T-cell (primary cell): ENCODE data around the gene ILKAP. TPM values are rescaled to one million over a fixed set of nuclear protein-coding genes. Genes with fewer than 3 reads are reported as not detected.

ENCODE experiments used
- ATAC-seq, 4 experiments: fragments of 200-7000 bp in 3 of 4; fragments of 150-1000 bp in 1 of 4; cut with Tn5 transposase; replicated peaks in 1 of 4; 1 replicate in 3 of 4; 2 replicates in 1 of 4; pipeline ENCODE4 v1.10.0; 2021; ENCODE audit warnings: moderate library complexity in 3 of 4, mild to moderate bottlenecking in 2 of 4, moderate number of reproducible peaks in 1 of 4
- CTCF ChIA-PET, 2 donors: fragments of 300-600 bp; sonication (Branson Sonifier 250); formaldehyde crosslinking; loops; one replicate each; lab custom pipeline; 2022; ENCODE audit warnings: antibody characterized with exemption in 2 of 2; lab: Charles Lee
- POLR2A ChIA-PET, 2 donors: fragments of 300-600 bp; sonication (Branson Sonifier 250); formaldehyde crosslinking; loops; one replicate each; lab custom pipeline; 2022; ENCODE audit warnings: antibody characterized with exemption in 2 of 2; lab: Charles Lee
- DNase-seq, 35 experiments: peaks; one replicate each; pipeline versions ENCODE4 v3.0.0 to v3.0.0-alpha.2; 2013 to 2023
- H3K27ac ChIP-seq: one replicate; pipeline ENCODE4 v1.5.1; 2013; ENCODE audit warnings: low read length
- H3K27me3 ChIP-seq, 2 experiments: replicated peaks in 1 of 2; 1 replicate in 1 of 2; 2 replicates in 1 of 2; pipeline versions ENCODE4 v1.6.1 to v1.7.0; 2013; ENCODE audit warnings: low read length in 1 of 2, mixed read lengths in 1 of 2; ENCODE audit not compliant: control insufficient read depth in 2 of 2, insufficient read depth in 2 of 2; ENCODE audit errors: extremely low read depth in 1 of 2
- H3K36me3 ChIP-seq, 2 donors: 1 replicate in 1 of 2; 2 replicates in 1 of 2; pipeline versions ENCODE4 v1.6.1 to v1.7.0; 2013; ENCODE audit warnings: low read length in 1 of 2; ENCODE audit not compliant: control insufficient read depth in 2 of 2, insufficient read depth in 1 of 2; ENCODE audit errors: extremely low read depth in 1 of 2
- H3K4me1 ChIP-seq, 2 experiments: 1 replicate in 1 of 2; 2 replicates in 1 of 2; pipeline versions ENCODE4 v1.6.1 to v1.7.0; 2013; ENCODE audit warnings: low read length in 2 of 2, mixed read lengths in 1 of 2; ENCODE audit not compliant: insufficient read depth in 2 of 2, control insufficient read depth in 1 of 2; ENCODE audit errors: extremely low read depth in 1 of 2
- H3K4me3 ChIP-seq, 2 donors: 1 replicate in 1 of 2; 2 replicates in 1 of 2; pipeline versions ENCODE4 v1.5.1 to v1.7.0; 2013; ENCODE audit warnings: mild to moderate bottlenecking in 2 of 2, low read length in 1 of 2, moderate library complexity in 1 of 2; ENCODE audit not compliant: control insufficient read depth in 1 of 2; ENCODE audit errors: extremely low read depth in 1 of 2
- H3K9me3 ChIP-seq: 2 replicates; pipeline ENCODE4 v1.7.0; 2013
- H3K27ac Mint-ChIP-seq, 2 donors: one replicate each; pipeline ENCODE4 v1.8.0; 2020 to 2021; ENCODE audit warnings: mild to moderate bottlenecking in 2 of 2, mixed read lengths in 2 of 2
- H3K27me3 Mint-ChIP-seq, 2 donors: one replicate each; pipeline ENCODE4 v1.8.0; 2021 to 2022; ENCODE audit warnings: mixed read lengths in 2 of 2
- H3K36me3 Mint-ChIP-seq: one replicate; pipeline ENCODE4 v1.8.0; 2021; ENCODE audit warnings: mixed read lengths
- H3K4me1 Mint-ChIP-seq, 3 donors: one replicate each; pipeline ENCODE4 v1.8.0; 2020 to 2022; ENCODE audit warnings: mixed read lengths in 3 of 3, mild to moderate bottlenecking in 1 of 3
- H3K4me3 Mint-ChIP-seq, 3 donors: one replicate each; pipeline ENCODE4 v1.8.0; 2020 to 2022; ENCODE audit warnings: mild to moderate bottlenecking in 3 of 3, mixed read lengths in 3 of 3, moderate library complexity in 3 of 3
- H3K9me3 Mint-ChIP-seq, 3 donors: one replicate each; pipeline ENCODE4 v1.8.0; 2020 to 2022; ENCODE audit warnings: mixed read lengths in 3 of 3
- WGBS: methylation state at CpG from one replicate; pipeline ENCODE4 v1.1.5; 2013; ENCODE audit warnings: missing lambda C conversion rate; ENCODE audit not compliant: insufficient coverage; 5-methylcytosine and 5-hydroxymethylcytosine counted together
- total RNA-seq, 35 experiments: library from RNA in 6 of 35; stranded (reverse) in 6 of 35; fragments of 120-200 nt in 1 of 35; gene quantifications; one replicate each; pipeline versions ENCODE4 v1.2.1 to v1.2.4 and lab custom pipeline; 2013 to 2026

Gene ILKAP
- total RNA-seq, 5 donors from 2014 or later (not counting 1 experiment from before 2014, with no cell fraction given) = 72.8 to 120 (median 76.3) TPM

DNA sequence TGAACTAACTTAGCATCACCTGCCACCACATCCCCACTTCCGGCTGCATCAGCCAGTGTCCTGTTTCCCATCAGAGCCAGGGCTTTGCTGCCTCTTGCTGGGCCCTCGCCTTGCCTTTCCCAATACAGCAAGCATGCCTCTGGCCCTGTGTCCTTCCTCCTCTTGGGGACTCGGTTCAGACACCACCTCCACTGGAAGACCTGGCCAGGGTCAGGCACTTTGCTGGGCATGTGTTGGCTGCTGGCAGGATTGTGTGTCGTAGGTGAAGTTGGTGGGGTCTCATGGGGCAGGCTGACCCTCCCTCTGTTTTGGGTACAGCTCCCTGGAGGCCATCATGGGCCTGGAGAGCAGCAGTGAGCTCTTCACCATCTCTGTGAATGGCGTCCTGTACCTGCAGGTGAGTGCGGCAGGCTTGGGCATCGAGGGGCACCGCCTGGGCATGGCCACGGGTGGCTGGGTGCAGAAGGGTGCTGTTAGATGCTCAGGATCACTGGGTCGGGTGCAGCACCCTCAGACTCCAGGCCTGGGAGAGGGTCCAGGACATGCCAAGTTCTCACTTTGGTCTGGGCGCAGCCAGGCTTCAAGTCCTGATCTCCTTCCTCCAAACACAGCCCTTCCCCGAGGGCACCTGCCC is 38.1 kb downstream of the ILKAP start:
- Mint-ChIP-seq H3K36me3 (peaks cover 18% of the 10 kb centered on the region), H3K9me3 (no peaks in the 10 kb centered on the region), H3K27ac (no peak overlapping the region), H3K27me3 (peaks cover 7 to 28% of the 10 kb centered on the region in 2 donors), H3K4me3 (peak overlapping the region in 1 of 3 donors; percentile 51), H3K4me1 (peaks cover 6 to 8% (median 7%) of the 10 kb centered on the region in 3 donors)
- no peak for ATAC-seq
- Histone ChIP-seq H3K27ac (no peak overlapping the region), H3K9me3 (no peaks in the 10 kb centered on the region), H3K4me3 (no peak overlapping the region), H3K4me1 (peaks cover 0 to under 1% of the 10 kb centered on the region in 2 experiments), H3K36me3 (peaks cover 7 to 21% of the 10 kb centered on the region in 2 donors), H3K27me3 (peaks cover 0 to 43% of the 10 kb centered on the region in 2 experiments)
- WGBS = 90% methylated on average over 9 of the region's 12 CpGs
- no peak for DNase-seq
- ChIA-PET POLR2A (no interaction called here), CTCF (no interaction called here)

DNA sequence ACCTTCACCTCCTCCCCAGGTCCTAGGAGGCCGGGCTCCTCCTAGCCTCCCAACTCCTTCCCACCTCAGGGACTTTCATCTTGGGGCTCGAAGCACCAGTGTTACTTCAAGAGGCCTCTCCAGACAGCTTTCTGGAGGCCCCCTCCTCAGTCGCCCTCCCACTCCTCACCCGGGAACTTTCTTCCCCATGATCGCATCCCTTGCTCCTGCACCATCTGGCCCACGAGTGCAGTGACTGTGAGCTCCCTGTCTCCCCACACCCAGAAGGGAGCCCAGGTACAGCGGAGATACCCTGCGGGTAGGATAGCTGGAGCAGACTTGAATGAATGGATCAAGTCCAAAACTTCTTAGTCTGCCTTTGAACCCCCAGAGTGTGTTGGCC is 38.6 kb downstream of the ILKAP start:
- Histone ChIP-seq H3K36me3 (peaks cover 7 to 16% of the 10 kb centered on the region in 2 donors), H3K4me3 (no peak overlapping the region), H3K27ac (no peak overlapping the region), H3K4me1 (peaks cover 0 to 6% of the 10 kb centered on the region in 2 experiments), H3K27me3 (peaks cover 0 to 48% of the 10 kb centered on the region in 2 experiments), H3K9me3 (no peaks in the 10 kb centered on the region)
- peaks cover 15% of the 10 kb centered on the region for H3K36me3 Mint-ChIP-seq
- H3K27ac Mint-ChIP-seq = no peak overlapping the region
- WGBS = 93% methylated on average over 6 of the region's 8 CpGs
- ChIA-PET POLR2A (no interaction called here), CTCF (no interaction called here)
- no peak for DNase-seq
- H3K27me3 Mint-ChIP-seq = peaks cover 7 to 32% of the 10 kb centered on the region in 2 donors
- H3K4me3 Mint-ChIP-seq = peak overlapping the region in 1 of 3 donors; percentile 51
- no peaks in the 10 kb centered on the region for H3K9me3 Mint-ChIP-seq
- ATAC-seq = no peak
- H3K4me1 Mint-ChIP-seq = peaks cover 6 to 10% (median 7%) of the 10 kb centered on the region in 3 donors

DNA sequence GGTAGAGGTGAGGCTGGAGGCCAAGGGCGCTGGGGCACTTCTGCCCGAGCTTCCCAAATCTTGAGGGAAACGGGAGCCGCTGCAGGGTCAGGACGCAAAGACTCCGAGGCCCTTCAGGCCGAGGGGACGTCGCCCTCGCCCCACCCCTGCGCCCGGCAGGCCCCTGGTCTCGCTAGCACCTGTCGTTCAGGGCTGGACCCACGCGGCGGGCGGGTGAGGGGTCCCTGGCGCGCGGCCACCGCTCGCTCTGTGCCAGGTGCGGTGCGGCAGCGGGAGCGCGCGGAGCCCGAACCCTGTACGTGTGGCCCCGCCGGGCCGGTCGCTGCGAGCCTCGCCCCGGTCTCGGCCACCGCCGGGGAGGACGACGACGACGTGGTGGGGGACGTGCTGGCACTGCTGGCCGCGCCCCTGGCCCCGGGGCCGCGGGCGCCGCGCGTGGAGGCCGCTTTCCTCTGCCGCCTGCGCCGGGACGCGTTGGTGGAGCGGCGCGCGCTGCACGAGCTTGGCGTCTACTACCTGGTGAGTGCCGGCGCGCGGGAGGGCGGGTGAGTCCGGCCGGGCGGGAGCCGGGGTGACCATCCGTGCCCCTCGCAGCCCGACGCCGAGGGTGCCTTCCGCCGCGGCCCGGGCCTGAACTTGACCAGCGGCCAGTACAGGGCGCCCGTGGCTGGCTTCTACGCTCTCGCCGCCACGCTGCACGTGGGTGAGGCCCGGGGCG is 39.9 kb downstream of the ILKAP start:
- CTCF ChIA-PET = interaction anchor here in 1 of 2 donors (0.6 kb wide), 1 partner anchor 12 kb away, joined by 3 read pairs; no protein-coding TSS in a partner anchor
- Mint-ChIP-seq H3K27me3 (peaks cover 14 to 40% of the 10 kb centered on the region in 2 donors), H3K36me3 (peaks cover 8% of the 10 kb centered on the region)

DNA sequence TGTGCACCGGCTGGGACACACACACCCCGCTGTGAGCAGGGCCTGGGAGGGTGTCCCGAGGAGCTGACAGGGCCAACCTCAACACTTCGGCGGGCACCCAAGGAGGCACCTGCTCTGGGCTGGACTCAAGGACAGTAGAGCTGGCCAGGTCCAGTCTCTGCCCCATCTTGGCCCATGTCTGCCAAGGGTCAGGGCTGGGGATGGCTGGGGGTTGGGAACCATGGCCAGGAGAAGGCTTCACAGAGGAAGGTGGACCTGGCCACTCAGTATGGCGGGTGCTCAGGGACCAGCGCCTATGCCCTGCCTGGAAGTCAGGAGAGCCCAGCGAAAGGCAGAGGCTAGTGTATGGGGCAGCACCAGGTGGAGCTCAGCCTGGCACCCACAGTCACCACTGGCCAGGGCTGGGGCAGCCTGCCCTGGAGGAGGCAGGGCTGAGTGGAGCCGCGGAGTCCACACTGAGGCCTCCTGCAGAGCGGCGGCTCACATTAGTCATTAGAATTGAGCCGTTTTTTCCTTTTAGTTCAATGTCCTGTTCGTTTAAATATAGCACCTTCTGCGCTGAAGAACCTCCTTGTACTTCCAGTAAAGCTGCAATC is 40.6 kb downstream of the ILKAP start:
- DNase-seq (no peak), ATAC-seq (no peak)
- Mint-ChIP-seq H3K9me3 (no peaks in the 10 kb centered on the region), H3K4me1 (peaks cover 14 to 18% (median 14%) of the 10 kb centered on the region in 3 donors), H3K27me3 (peaks cover 14 to 42% of the 10 kb centered on the region in 2 donors), H3K36me3 (peaks cover 5% of the 10 kb centered on the region), H3K27ac (no peak overlapping the region), H3K4me3 (no peak overlapping the region)
- ChIA-PET CTCF (interaction anchor here in 1 of 2 donors (0.6 kb wide), 1 partner anchor 11 kb away, joined by 3 read pairs; no protein-coding TSS in a partner anchor), POLR2A (no interaction called here)
- Histone ChIP-seq H3K4me1 (peaks cover 0 to 17% of the 10 kb centered on the region in 2 experiments), H3K27me3 (peaks cover 0 to 62% of the 10 kb centered on the region in 2 experiments), H3K27ac (no peak overlapping the region), H3K36me3 (peaks cover 3 to 5% of the 10 kb centered on the region in 2 donors), H3K4me3 (no peak overlapping the region), H3K9me3 (no peaks in the 10 kb centered on the region)
- WGBS = 74% methylated on average over 12 of the region's 15 CpGs

More for the DNA sequence above, 39.9 kb downstream of the ILKAP start:
- no peak overlapping the region for H3K4me3 ChIP-seq
- H3K27me3 ChIP-seq = peaks cover 0 to 56% of the 10 kb centered on the region in 2 experiments
- no peak overlapping the region for H3K27ac Mint-ChIP-seq
- no peak overlapping the region for H3K4me3 Mint-ChIP-seq
- peaks cover 0 to 14% of the 10 kb centered on the region in 2 experiments for H3K4me1 ChIP-seq
- no peaks in the 10 kb centered on the region for H3K9me3 ChIP-seq
- WGBS = 7% methylated on average over 94 of the region's 95 CpGs
- peaks cover 6 to 7% of the 10 kb centered on the region in 2 donors for H3K36me3 ChIP-seq
- H3K9me3 Mint-ChIP-seq = no peaks in the 10 kb centered on the region
- ATAC-seq (no peak), DNase-seq (no peak)
- POLR2A ChIA-PET = no interaction called here
- H3K27ac ChIP-seq = no peak overlapping the region
- H3K4me1 Mint-ChIP-seq = peaks cover 14 to 18% (median 14%) of the 10 kb centered on the region in 3 donors

DNA sequence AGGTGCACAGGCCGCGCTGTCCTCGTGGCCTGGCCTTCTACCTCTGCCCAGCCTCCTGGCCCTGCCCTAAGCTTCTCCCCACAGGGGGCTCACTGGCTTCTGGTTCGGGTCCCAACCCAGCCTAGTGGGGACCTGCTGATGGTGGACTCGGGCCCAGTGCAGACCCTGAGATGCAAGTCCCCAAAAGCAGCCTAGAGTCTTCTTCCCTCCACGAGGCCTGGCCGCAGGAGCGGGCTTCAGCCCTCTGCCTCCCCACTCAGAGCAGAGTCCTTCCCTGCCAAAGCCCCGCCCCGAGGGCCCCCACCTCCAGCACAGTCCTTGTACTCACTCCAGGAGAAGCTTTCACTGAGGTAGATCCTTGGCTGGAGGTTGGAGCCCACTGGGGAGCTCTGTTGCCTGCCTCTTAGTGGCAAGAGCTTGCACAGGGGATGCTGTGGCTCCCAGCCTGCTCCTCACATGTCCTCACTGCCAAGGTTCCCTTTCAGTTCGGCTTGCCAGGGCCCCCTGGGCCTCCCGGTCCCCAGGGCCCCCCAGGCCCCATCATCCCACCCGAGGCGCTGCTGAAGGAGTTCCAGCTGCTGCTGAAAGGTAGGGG is 41.1 kb downstream of the ILKAP start:
- 84% methylated on average over 11 of the region's 14 CpGs for WGBS
- DNase-seq (no peak), ATAC-seq (no peak)
- CTCF ChIA-PET = no interaction called here
- H3K27ac Mint-ChIP-seq = no peak overlapping the region
- no peak overlapping the region for H3K4me3 ChIP-seq
- H3K27ac ChIP-seq = no peak overlapping the region
- no peak overlapping the region for H3K4me3 Mint-ChIP-seq
- H3K27me3 ChIP-seq = peaks cover 0 to 68% of the 10 kb centered on the region in 2 experiments
- H3K9me3 ChIP-seq = no peaks in the 10 kb centered on the region
- H3K9me3 Mint-ChIP-seq = no peaks in the 10 kb centered on the region
- H3K36me3 ChIP-seq = no peaks in the 10 kb centered on the region
- peaks cover under 1% of the 10 kb centered on the region for H3K36me3 Mint-ChIP-seq
- peaks cover 14 to 44% of the 10 kb centered on the region in 2 donors for H3K27me3 Mint-ChIP-seq
- peaks cover 14 to 18% (median 14%) of the 10 kb centered on the region in 3 donors for H3K4me1 Mint-ChIP-seq
- POLR2A ChIA-PET = no interaction called here
- H3K4me1 ChIP-seq = peaks cover 0 to 17% of the 10 kb centered on the region in 2 experiments
